Activated naive CD8-positive, alpha-beta T cell (primary cell): ENCODE results near the gene HNRNPK.

ENCODE experiments used
- H3K27ac Mint-ChIP-seq: one replicate; pipeline ENCODE4 v1.8.0; 2021; ENCODE audit warnings: mixed read lengths
- H3K27me3 Mint-ChIP-seq: one replicate; pipeline ENCODE4 v1.8.0; 2021; ENCODE audit warnings: mixed read lengths
- H3K36me3 Mint-ChIP-seq: one replicate; pipeline ENCODE4 v1.8.0; 2021; ENCODE audit warnings: mixed read lengths
- H3K4me1 Mint-ChIP-seq: one replicate; pipeline ENCODE4 v1.8.0; 2021; ENCODE audit warnings: low read depth, mixed read lengths
- H3K4me3 Mint-ChIP-seq: one replicate; pipeline ENCODE4 v1.8.0; 2021; ENCODE audit warnings: mild to moderate bottlenecking, mixed read lengths
- H3K9me3 Mint-ChIP-seq: one replicate; pipeline ENCODE4 v1.8.0; 2021; ENCODE audit warnings: low read depth, mixed read lengths

The HNRNPK gene

DNA sequence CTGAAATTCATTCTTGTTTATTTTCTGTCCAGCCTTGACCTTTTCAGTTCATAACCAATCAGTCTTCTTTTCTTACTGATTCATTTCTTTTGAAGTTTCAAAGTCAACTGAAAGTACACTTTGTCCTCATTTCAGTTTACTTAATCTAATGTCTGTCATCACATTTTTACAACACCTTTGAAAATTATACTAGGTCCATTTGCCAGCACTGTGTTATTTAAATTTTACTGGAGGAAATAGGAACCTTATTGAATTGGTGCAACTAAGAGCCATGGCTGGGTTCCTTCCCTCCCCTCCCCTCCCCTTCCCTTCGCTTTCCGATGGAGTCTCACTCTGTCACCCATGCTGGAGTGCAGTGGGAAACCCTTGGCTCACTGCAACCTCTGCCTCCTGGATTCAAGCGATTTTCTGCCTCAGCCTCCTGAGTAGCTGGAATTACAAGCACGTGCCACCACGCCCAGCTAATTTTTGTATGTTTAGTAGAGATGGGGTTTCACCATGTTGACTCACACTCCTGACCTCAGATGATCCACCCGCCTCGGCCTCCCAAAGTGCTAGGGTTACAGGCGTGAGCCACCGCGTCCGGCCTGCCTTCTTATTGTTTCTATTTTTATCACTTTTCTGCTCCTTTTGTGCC is 6.9 kb upstream of the HNRNPK start:
- H3K9me3 Mint-ChIP-seq = no peaks in the 10 kb centered on the region
- no peaks in the 10 kb centered on the region for H3K27me3 Mint-ChIP-seq
- no peak overlapping the region for H3K27ac Mint-ChIP-seq
- no peak overlapping the region for H3K4me3 Mint-ChIP-seq
- H3K36me3 Mint-ChIP-seq = peaks cover 15% of the 10 kb centered on the region
- H3K4me1 Mint-ChIP-seq = peaks cover 17% of the 10 kb centered on the region

DNA sequence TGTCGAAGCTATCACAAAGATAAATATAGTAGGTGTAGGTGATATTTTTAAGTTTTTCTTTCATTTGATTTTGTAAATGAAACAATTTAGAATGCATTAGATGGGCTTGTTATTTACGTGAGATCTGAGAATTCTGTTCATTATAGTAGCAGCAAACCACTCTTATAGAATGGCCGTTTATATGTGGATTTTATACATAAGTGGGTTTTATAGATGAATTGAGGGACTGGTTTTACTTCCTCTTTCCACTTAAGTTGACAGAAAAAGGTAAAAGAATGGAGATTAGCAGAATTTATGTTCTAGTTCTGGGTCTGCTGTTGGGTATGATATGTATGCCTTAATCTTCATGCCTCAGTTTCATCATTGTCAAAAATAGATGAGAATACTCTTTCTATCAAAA is 6.2 kb upstream of the HNRNPK start:
- H3K9me3 Mint-ChIP-seq = no peaks in the 10 kb centered on the region
- H3K4me3 Mint-ChIP-seq = no peak overlapping the region
- H3K4me1 Mint-ChIP-seq = peaks cover 21% of the 10 kb centered on the region
- no peaks in the 10 kb centered on the region for H3K27me3 Mint-ChIP-seq
- H3K27ac Mint-ChIP-seq = no peak overlapping the region
- H3K36me3 Mint-ChIP-seq = peaks cover 13% of the 10 kb centered on the region

DNA sequence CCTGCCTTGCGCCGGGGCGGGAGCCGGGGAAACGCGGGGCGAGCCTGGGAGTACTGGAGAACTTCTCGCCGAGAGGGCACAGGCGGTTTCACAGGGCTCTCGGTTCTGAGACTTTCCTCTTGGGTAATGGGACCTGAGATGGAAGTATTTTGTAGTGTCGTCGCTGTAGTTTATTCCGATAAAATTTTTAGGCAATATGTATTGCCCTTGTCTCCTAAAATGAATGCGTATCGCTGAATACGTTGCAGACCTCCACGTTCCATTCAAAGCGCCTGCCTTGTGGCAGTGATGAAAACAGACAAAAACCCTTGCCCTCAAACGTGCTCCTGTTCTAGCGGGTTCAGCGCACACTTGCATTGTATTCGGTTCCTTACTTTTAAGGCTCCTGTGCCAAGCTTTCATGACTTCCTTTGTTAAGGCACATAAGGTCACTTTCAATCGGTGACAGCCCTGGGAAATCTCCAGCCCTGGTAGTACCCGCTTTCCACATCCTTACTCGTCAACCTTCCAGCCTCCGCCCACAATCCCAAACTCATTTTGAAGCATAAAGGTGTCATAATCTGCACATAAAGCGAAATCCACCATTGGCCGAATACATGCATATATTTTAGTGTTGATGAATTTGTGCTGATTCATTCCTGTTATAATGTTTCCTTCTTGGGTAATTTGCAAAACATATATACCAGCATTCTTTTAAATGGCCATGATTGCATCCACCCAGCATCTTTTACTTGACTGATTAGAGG is 1.3 kb upstream of the HNRNPK start:
- Mint-ChIP-seq H3K36me3 (peaks cover 22% of the 10 kb centered on the region), H3K4me3 (peak overlapping the region; percentile 98), H3K9me3 (no peaks in the 10 kb centered on the region), H3K4me1 (peaks cover 30% of the 10 kb centered on the region), H3K27ac (peak overlapping the region; percentile 82), H3K27me3 (no peaks in the 10 kb centered on the region)

DNA sequence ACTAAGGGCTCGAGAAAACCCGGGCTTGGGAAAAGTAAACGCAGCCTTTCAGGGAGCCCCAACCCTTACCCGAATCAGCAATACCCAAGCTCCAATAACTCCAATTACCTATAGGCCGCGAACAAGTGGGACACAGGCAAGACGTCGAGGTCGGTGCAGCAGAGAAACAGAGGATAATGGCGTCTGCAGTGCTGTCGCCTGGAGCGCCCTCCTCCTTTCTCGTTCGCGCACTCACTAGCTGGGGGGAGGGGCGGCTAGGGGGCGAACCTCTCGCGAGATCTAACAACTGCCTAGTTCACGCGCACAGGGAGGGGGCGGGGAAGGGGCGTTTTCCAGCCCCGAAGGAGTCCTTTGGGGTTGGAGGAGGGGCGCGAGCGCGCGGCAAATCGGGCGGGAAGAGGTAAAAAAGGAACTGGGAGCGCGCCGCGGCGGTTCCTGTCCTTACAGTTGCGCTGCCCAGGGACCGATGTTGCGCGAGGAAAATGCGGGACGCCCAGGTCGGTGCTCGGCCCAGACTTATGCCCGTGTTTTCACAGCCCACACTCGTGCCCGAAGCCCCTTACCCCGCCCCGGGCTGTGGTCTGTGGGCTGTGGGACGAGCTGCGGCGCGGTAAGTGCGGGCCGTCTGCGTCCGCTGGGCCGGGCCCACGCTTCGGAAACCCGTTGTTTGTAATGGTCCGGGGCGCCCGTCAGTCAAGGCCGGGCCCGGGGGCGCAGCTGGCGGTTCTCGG is 545 bp upstream of the HNRNPK start, which contains the start of gene RMI1:
Gene RMI1, plus strand, starts transcription at position 411 of the 731 bp plus-strand sequence. CDS start 20,182 bp downstream, outside the sequence.
- Mint-ChIP-seq H3K36me3 (peaks cover 27% of the 10 kb centered on the region), H3K4me1 (peaks cover 34% of the 10 kb centered on the region), H3K9me3 (no peaks in the 10 kb centered on the region), H3K27me3 (no peaks in the 10 kb centered on the region), H3K4me3 (peak within 1 kb of the TSS; percentile 98), H3K27ac (peak within 1 kb of the TSS; percentile 82)

DNA sequence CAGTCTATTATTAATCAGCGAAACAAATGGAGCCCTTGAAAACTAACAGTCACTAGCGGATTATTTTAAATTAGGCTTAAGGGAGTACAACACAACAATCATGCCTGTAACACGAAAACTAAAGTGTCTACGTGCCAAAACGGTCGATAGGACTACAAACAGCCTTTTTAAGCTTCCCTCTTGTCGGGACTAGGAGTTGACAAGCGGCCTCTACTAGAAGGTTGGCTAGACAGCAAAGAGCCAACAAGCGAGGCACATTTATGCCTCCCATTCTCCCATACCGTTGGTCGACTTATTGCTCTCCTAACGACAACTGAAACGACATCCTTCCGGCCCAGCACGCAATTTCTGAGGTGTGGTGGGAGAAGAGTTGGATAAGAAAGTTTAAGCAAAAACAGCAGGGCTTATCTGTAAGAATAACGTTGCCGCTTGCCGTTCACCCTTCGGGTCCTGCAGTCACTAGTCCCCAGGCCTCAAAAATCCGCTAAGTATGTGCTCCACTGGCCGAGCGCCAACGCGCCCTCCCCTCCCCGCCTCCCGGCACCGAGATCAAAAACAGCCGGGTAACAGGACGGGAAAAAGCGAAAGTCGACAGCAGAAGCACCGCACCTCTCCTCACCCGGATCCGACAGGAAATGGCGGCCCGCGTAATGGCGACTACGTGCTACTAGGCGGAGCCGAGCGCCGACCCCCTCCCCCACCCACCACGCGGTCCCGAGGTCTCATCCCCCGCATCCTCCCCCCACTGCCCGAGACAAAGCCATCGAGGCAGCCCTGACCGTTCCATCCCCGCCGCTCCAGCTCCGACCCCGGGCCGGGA is 813 bp downstream of the HNRNPK start:
- Mint-ChIP-seq H3K4me3 (peak overlapping the region; percentile 98), H3K27me3 (no peaks in the 10 kb centered on the region), H3K27ac (peak overlapping the region; percentile 82), H3K36me3 (peaks cover 35% of the 10 kb centered on the region), H3K4me1 (peaks cover 46% of the 10 kb centered on the region), H3K9me3 (no peaks in the 10 kb centered on the region)

DNA sequence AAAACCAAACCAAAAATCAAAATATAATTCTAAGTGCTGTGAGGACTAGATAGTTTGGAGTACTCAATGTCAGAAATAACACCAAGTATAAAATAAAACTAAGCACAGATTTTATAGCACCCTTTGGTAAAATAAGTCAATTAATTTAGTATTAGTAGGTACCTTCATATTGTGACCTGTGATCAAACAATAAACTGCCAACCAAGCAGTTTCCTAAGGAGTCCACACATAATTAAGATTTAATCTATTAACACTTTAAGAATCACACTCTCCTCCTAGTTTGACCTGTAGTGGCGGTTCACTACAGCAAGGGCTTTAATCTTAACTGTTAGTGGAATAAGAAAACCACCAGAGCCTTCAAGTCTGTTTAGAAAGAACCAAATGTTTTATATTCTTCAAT is 2.8 kb downstream of the HNRNPK start:
- Mint-ChIP-seq H3K4me3 (peak overlapping the region; percentile 98), H3K27ac (peak overlapping the region; percentile 82)

DNA sequence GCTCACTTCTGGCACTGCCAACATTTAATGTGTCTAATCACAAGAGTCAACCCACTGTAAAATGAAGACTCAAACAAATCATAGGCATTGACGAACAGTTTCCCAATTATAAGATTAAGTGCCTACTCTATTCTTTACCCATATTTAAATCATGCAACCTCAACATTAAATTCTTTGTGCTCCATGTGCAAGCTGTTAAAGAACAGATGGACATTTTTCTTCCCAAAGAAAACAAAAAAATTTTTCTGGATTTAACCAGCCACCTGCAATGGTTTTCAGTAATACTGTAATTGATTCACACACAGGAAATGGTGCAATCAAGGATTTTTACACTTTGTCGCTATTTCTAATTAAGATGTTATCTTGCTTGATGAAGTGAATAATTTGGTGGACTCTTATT is 3.6 kb downstream of the HNRNPK start:
- H3K9me3 Mint-ChIP-seq = no peaks in the 10 kb centered on the region
- peak overlapping the region; percentile 98 for H3K4me3 Mint-ChIP-seq
- no peaks in the 10 kb centered on the region for H3K27me3 Mint-ChIP-seq
- H3K4me1 Mint-ChIP-seq = peaks cover 59% of the 10 kb centered on the region
- H3K36me3 Mint-ChIP-seq = peaks cover 37% of the 10 kb centered on the region
- peak overlapping the region; percentile 76 for H3K27ac Mint-ChIP-seq

More for the DNA sequence above, 2.8 kb downstream of the HNRNPK start:
- H3K36me3 Mint-ChIP-seq = peaks cover 35% of the 10 kb centered on the region
- H3K4me1 Mint-ChIP-seq = peaks cover 56% of the 10 kb centered on the region
- H3K27me3 Mint-ChIP-seq = no peaks in the 10 kb centered on the region
- no peaks in the 10 kb centered on the region for H3K9me3 Mint-ChIP-seq

DNA sequence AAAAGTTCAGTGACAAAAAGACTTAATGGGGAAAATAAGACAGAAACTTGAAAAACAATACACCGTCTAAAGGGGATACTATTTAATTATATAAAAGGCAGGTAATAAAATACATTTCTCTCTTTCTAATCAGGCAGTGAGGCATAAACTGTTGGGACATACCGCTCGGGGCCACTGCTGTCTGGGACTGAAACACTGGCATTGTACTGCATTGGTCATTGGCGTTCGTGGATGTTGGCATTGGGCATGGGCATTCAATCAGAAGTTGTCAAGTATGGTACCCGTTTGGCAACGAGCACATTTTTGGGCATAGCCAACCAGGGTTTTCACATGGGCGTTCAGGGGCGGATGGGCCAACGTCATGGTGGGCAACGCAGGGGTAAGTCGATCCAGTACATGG is 4.7 kb downstream of the HNRNPK start:
- Mint-ChIP-seq H3K4me1 (peaks cover 67% of the 10 kb centered on the region), H3K27ac (peak overlapping the region; percentile 76)

DNA sequence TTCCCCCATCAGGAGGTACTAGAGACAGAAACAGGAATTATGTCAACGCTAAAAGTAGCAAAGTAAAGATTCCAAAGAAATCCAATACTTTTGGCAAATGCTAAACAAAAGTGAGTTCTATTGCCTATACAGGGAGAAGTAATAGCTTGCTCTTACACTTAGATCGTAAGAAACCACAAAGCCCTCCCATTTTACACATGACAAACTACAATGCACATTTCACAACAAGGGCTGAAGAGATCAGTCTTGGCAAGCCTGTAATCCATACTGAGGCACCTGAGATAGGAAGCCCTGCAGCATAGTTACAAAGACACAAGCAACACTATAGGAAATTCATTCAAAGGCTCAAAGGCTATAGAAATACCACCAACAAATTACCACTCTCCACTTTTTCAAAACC is 7.7 kb downstream of the HNRNPK start:
- Mint-ChIP-seq H3K27me3 (no peaks in the 10 kb centered on the region), H3K4me1 (peaks cover 76% of the 10 kb centered on the region), H3K27ac (peak overlapping the region; percentile 36), H3K9me3 (no peaks in the 10 kb centered on the region), H3K36me3 (peaks cover 21% of the 10 kb centered on the region), H3K4me3 (peak overlapping the region; percentile 1)

More for the DNA sequence above, 4.7 kb downstream of the HNRNPK start:
- Mint-ChIP-seq H3K36me3 (peaks cover 37% of the 10 kb centered on the region), H3K27me3 (no peaks in the 10 kb centered on the region), H3K4me3 (peak overlapping the region; percentile 98), H3K9me3 (no peaks in the 10 kb centered on the region)

DNA sequence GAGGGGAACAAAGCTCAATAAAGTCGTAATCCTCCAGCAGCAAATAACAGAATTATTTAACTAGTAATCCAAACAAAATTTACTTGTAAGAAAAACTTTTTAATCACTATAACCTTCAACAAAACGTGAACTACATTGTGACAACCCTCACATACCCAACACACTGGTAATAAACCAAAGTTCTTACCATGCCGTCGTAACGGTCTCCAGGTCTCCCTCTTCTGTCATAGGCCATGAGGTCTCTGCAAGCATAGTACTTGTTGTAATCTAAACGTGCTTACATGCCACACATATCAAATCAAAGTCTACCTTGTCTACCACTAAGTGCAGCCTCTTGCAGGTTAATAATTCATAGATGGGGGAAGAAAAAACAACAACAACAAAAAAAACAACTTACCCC is 8.5 kb downstream of the HNRNPK start:
- Mint-ChIP-seq H3K4me1 (peaks cover 68% of the 10 kb centered on the region), H3K36me3 (peaks cover 23% of the 10 kb centered on the region), H3K27ac (peak overlapping the region; percentile 64), H3K27me3 (no peaks in the 10 kb centered on the region), H3K4me3 (no peak overlapping the region), H3K9me3 (no peaks in the 10 kb centered on the region)

DNA sequence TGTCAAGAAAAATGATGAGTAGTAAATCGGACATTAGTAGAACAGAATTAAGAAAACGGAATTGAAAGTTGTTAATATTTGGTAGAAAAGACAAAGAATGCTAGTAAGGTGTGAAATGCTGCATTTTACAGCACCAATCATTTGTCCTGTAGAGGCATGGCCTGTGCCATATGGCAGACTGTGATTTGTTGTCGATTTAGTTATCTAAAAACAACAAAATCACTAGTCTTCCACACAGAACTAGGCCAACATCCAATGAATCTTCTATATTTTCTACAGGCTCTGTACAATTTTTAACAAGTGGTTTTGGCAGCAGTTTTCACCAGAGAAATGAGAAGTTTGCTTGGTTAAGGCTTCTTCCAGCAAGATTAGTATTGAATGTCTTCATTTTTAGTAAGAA is 10.4 kb downstream of the HNRNPK start:
- Mint-ChIP-seq H3K27ac (peak overlapping the region; percentile 41), H3K4me3 (no peak overlapping the region), H3K36me3 (peaks cover 13% of the 10 kb centered on the region), H3K4me1 (peaks cover 54% of the 10 kb centered on the region), H3K9me3 (no peaks in the 10 kb centered on the region), H3K27me3 (no peaks in the 10 kb centered on the region)

DNA sequence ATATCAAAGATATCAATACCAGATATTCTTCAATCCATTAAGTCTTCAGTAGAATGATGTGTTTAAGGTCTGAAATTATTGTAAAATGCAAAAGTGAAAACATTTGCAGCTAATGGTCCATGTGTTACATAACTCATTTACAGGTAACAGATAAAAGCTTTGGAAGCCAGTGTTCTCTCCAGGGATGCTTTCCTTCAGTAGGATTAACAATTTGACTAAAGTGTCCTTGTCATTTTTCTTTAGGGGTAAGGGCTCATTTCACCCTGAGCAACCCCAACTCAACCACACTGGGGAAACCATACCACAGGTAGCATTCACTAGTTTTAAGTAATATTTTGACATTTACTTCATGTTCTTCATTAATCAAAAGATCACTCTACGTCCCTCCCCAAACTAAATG is 12.9 kb downstream of the HNRNPK start:
- H3K4me1 Mint-ChIP-seq = peaks cover 36% of the 10 kb centered on the region
- peaks cover 9% of the 10 kb centered on the region for H3K36me3 Mint-ChIP-seq
- no peaks in the 10 kb centered on the region for H3K27me3 Mint-ChIP-seq
- no peaks in the 10 kb centered on the region for H3K9me3 Mint-ChIP-seq
- H3K27ac Mint-ChIP-seq = peak overlapping the region; percentile 79
- no peak overlapping the region for H3K4me3 Mint-ChIP-seq

DNA sequence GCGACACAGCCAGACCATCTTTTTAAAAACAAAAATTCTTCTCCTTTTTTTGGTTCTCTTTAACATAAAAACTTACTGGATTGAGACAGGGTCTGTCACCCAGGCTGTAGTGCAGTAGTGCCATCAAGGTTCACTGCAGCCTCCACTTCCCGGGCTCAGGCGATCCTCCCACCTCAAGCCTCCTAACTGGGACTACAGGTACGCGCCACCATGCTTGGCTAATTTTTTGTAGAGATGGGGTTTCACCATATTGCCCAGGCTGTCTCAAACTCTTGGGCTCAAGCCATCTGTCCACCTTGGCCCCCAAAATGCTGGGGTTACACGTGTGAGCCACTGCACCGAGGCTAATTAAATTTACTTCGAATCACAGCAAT is 13.8 kb downstream of the HNRNPK start:
- Mint-ChIP-seq H3K27ac (peak overlapping the region; percentile 73), H3K36me3 (peaks cover 7% of the 10 kb centered on the region), H3K27me3 (no peaks in the 10 kb centered on the region), H3K9me3 (no peaks in the 10 kb centered on the region), H3K4me1 (peaks cover 29% of the 10 kb centered on the region), H3K4me3 (no peak overlapping the region)

DNA sequence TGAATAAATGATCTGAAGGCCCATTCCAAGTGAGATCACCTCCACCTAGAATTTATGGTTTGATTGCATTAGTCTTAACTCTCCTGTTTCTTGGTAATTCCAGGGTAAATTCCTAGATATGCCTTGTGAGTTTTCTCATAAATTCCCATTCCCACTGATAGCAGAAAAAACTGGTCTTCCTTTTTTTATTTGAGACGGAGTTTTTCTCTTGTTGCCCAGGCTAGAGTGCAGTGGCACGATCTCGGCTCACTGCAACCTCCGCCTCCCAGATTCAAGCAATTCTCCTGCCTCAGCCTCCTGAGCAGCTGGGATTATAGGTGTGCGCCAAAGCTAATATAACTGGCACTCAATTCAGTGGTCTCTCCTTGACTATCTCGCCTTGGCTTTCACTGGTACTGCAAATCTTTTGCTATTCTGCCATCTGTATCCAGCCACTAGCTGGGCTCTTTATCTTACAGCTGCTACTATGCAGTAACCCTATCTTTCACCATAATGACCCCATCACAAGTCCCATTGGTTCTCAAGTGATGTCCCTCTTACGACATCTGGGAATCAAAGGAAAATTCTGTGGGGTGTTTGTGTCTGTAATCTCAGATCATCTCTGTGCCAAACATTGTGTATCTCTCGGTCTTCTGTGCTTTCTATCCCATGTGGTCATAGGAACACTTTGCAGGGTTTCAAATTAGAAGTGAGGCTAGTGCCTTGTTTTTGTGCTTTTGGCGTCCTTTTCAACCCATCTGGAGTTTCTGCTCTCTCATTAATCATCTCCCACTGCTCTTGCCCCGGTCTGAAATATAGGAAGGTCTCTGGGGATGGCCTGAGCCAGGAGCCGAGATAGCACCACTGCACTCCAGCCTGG is 14.4 kb downstream of the HNRNPK start:
- Mint-ChIP-seq H3K4me3 (no peak overlapping the region), H3K27ac (peak overlapping the region; percentile 73)

More for the DNA sequence above, 14.4 kb downstream of the HNRNPK start:
- H3K27me3 Mint-ChIP-seq = no peaks in the 10 kb centered on the region
- H3K4me1 Mint-ChIP-seq = peaks cover 24% of the 10 kb centered on the region
- H3K9me3 Mint-ChIP-seq = no peaks in the 10 kb centered on the region
- peaks cover 7% of the 10 kb centered on the region for H3K36me3 Mint-ChIP-seq
